Esophagus muscularis mucosa (tissue), 4 donors: ENCODE results near the gene MRPL37.

Experiments
- EP300 ChIP-seq: sonication (generic); formaldehyde crosslinking; IDR thresholded peaks from one replicate; pipeline ENCODE4 v1.6.1; 2017; ENCODE audit warnings: antibody characterized with exemption
- POLR2A ChIP-seq: fragments of 450-650 bp; IDR thresholded peaks from one replicate; pipeline ENCODE4 v1.6.1; 2017; ENCODE audit warnings: antibody characterized with exemption, moderate library complexity, mild to moderate bottlenecking, low read depth
- POLR2AphosphoS5 ChIP-seq, 2 donors: sonication (generic); formaldehyde crosslinking; IDR thresholded peaks; one replicate each; pipeline ENCODE4 v1.6.1; 2017; ENCODE audit warnings: antibody characterized with exemption in 2 of 2
- TF ChIP-seq, protein P1 (sequence below), 3 experiments: fragments of 200-600 bp in 2 of 3; fragments of 450-650 bp in 1 of 3; sonication (generic) in 2 of 3; IDR thresholded peaks; one replicate each; pipeline ENCODE4 v1.5.1; 2017 to 2019; ENCODE audit warnings: antibody characterized with exemption in 3 of 3, mild to moderate bottlenecking in 2 of 3, moderate library complexity in 1 of 3

GRCh38 chr1:54215523-54215922, 15.6 kb downstream of the MRPL37 start:
- TF ChIP-seq, protein P1, sequence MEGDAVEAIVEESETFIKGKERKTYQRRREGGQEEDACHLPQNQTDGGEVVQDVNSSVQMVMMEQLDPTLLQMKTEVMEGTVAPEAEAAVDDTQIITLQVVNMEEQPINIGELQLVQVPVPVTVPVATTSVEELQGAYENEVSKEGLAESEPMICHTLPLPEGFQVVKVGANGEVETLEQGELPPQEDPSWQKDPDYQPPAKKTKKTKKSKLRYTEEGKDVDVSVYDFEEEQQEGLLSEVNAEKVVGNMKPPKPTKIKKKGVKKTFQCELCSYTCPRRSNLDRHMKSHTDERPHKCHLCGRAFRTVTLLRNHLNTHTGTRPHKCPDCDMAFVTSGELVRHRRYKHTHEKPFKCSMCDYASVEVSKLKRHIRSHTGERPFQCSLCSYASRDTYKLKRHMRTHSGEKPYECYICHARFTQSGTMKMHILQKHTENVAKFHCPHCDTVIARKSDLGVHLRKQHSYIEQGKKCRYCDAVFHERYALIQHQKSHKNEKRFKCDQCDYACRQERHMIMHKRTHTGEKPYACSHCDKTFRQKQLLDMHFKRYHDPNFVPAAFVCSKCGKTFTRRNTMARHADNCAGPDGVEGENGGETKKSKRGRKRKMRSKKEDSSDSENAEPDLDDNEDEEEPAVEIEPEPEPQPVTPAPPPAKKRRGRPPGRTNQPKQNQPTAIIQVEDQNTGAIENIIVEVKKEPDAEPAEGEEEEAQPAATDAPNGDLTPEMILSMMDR (IDR thresholded peaks at IDR 0.05), result no peak
- no peak for TF ChIP-seq EP300
- no peak for TF ChIP-seq POLR2A
- TF ChIP-seq POLR2AphosphoS5 (IDR thresholded peaks at IDR 0.05), result no peak
